Erythroblast (primary cell): Measurements from ENCODE around the gene LAIR2.

Experiments used
- GATA1 ChIP-seq: IDR thresholded peaks from 2 replicates; pipeline ENCODE4 v1.6.1; 2011; ENCODE audit warnings: low read depth, mild to moderate bottlenecking, control low read depth, low read length, moderate library complexity
- POLR2A ChIP-seq: IDR thresholded peaks from 2 replicates; pipeline ENCODE4 v1.6.1; 2011; ENCODE audit warnings: mild to moderate bottlenecking, low read length

DNA sequence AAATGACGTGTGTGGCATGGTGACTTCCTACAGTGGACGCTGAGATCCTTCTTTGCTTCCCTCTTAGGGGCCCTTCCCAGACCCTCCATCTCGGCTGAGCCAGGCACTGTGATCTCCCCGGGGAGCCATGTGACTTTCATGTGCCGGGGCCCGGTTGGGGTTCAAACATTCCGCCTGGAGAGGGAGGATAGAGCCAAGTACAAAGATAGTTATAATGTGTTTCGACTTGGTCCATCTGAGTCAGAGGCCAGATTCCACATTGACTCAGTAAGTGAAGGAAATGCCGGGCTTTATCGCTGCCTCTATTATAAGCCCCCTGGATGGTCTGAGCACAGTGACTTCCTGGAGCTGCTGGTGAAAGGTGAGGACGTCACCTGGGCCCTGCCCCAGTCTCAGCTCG, 5.2 kb downstream of the LAIR2 start:
- TF ChIP-seq POLR2A = no peak
- TF ChIP-seq GATA1 = no peak
